GM19395 (cell line): ENCODE results near the gene FRMD6.

Source experiments
- ATAC-seq: cut with Tn5 transposase; IDR thresholded peaks from one replicate; pipeline ENCODE4 v1.9.1; 2021; ENCODE audit warnings: mild to moderate bottlenecking, moderate library complexity; ENCODE audit not compliant: unreplicated experiment

FRMD6 gene

DNA sequence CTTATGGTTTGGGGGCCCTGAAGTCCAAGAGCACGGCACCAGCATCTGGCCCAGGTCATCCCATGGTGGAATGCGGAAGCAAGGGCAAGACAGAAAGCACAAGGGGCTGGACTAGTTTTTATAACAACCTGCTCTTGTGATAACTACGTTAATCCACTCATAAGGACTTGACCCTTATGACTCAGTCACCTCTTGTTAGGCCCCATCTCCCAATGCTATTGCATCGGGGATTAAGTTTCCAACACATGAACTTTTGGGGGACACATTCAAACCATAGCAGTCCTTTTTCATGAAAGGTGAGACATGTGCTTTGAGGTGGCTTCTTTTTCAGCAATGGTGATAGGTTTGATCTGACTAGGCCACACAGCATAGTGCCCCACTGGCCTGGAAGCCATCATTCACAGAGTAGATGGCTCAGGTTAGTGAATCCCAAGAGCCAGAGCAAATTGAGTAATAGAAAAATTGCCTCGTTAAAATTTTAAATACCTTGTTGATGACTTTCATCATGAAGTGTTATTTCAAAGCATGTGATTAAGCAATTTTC, 12.1 kb downstream of the FRMD6 start:
- ATAC-seq, result no peak

DNA sequence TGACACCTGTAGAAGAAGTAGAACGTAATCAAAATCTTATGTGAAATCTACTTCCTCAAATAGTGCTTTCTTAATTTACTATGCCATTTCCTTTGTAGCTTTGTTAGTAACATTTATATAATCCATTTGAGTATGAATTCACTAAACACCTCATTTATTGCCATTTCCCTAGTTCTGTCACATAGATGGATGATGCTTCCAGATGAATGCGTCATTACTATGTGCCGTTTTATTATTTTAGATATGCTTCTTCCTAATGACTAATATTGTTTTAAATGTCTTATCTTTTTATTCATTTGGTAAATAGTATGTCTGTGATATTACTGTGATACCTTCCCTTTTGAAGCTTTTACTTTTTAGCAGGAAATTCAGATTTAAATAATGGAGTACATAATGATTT, 14.4 kb downstream of the FRMD6 start:
- ATAC-seq, result no peak

DNA sequence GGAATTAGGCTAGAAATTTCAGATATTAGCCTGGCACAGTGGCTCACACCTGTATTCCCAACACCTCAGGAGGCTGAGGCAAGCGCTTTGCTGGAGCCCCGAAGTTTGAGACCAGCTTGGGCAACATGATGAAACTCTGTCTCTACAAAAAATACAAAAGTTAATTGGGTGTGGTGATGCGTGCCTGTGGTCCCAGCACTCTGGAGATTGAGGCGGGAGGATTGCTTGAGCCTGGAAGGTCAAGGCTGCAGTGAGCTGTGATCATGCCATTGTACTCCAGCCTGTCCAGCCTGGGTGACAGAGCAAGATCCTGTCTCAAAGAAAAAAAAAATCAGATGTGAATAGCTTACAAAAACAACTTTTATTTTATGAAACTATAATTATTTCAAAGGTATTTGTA, 15.1 kb downstream of the FRMD6 start:
- ATAC-seq, result no peak

DNA sequence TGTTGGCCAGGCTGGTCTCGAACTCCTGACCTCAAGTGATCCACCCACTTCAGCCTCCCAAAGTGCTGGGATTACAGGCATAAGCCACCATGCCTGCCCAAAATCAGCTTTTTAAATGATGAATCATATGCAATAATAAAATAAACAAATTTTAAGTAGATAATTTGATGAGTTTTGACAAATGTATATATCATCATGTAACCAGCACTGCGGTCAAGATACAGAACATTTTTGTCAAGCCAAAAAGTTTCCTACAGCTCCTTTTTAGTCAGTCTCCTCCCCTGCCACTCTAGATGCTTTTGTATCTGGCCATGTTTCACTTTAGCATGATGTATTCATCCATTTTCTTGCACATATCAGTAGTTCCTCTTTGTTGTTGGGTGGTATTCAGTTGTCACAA, 17.2 kb downstream of the FRMD6 start:
- ATAC-seq, result no peak

DNA sequence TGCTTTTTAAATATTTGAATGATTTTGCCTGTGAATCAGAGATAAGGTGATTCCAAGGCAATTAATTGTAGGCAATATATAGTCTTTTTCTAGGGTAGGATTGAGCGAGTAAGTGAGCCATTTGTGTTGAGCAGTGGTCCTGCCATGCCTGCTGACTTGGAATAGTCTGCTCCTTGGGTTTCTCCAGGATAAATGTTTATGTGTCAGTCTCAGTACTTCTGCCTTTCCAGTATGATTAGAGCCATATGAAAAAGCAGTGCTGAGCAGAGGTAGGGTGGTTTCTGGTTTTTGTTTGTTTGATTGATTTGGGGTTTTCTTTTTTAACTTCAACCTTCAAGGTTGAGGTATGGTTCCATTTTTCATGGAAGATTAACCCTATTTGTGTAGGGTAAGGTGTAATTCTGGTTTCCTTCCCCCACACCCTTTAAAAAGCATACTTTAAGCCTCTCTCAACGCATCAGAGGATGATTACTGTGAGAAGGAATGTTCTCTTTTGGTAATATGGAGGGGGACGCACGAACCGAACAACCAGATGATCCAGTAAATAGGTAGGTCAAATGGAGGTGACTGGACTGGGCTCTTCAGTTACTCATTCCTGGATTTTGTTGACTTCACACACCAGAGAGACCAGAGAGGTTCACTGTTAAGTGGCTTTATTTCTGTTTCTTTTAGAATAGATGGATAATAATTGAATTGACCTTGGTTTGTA, 22.7 kb downstream of the FRMD6 start:
- no peak for ATAC-seq

DNA sequence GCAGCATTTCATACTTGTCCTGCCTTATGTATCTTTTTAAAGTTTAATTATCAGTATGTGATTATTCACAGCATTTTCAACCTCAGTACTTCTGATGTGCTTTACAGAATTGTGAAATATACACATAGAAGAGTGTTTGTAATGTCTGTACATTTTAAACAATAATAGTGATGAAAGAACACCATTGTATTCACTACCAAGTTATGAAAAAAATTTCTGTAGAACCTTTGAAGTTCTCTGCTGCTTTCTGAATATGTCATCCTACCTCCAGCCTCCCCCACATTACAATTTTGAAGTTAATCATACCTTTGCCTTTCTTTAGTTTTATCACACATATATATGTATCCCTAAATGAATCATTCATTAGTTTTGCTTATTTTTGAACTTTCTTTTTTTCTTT, 24.8 kb downstream of the FRMD6 start:
- no peak for ATAC-seq

DNA sequence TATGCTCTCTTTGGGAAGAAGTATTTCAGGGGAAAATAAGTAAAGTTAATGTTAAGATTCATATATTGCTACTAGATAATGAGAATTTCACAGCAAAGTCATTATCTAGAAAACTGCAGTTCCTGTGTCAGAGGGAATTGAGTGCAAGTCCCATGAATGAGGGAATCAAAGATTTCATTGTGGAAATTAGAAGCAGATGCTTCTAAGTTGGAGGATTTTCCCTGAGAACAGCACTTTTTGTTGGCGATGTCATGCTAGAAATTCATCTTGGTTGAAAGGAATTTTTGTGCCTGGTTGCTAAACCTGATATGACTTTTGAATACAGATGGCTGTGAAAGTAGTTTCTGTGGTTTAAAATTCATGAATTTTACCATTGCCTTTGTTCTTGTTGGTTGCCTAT, 25.6 kb downstream of the FRMD6 start:
- no peak for ATAC-seq

DNA sequence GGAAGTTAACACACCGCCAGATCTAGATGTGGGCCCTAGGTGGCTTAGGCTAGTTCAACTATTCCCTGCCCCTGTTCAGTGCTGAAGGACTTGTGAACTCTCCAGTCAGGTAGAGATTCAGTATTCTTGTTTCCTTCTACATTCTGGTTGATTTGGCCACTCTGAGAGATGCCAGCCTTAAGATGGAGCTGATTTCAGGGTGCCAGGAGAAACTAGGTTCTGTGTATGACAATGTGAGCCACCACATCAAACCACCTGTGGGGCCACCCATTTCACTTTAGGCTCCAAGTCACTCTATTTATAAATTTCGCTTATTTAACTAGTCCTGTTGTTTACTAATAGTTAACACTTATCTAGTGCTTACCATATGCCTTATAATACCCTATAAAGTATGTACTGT, 26.0 kb downstream of the FRMD6 start:
- no peak for ATAC-seq

DNA sequence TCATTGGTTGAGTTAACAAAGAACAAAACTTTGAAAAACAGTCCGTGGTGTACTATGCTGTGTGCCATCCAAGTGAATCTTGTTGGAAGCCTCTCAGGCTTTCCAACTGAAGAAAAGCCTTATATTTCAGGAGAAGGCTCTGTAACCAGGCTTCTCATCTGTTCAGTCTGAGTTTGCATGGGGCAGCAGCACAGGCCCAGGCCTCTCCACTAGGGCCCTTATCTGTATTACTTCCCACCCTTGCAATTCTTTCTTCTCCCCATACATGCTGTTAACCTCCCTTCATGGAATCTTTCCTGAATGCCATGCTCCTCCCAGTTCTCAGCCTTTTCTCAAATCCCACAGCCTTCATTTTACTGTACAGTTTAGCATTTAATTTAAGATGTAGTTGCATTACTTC, 28.3 kb downstream of the FRMD6 start:
- no peak for ATAC-seq

DNA sequence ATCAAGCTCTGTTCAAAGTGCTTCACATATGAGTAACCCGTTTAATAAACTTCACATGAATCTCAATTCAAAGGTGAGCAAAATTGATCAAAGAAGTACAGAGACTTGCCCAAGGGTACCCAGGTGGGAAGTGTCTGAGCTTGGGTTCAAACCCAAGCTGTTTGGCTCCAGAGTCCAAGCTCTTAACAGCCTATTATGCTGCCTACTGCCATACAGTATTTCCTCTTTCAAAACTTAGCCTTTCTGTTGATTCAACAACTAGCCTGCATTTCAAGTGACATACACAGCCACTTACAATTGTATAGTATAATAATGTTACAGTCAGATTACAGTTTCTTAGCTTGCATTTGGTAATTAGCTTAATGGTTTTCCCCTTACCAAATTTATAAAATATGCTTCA, 29.7 kb downstream of the FRMD6 start:
- ATAC-seq, result no peak

DNA sequence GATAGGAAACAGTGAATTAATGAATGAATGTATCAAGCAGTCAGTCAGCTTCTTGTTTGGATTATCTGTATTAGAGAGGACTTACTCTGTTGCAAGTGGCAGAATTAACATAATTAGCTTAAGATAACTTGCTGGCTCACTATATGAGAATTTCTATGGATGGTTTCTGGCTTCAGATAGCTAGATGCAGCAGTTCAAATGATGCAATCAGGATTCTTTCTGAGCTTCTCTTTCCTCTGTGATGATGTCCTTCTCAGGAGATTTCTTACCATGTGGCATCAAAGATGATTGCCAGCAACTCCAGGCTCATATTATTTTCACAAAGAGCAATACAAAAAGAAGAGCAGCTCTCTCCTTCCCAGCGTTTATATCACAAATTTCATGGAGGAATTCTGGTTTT, 30.7 kb downstream of the FRMD6 start:
- no peak for ATAC-seq

DNA sequence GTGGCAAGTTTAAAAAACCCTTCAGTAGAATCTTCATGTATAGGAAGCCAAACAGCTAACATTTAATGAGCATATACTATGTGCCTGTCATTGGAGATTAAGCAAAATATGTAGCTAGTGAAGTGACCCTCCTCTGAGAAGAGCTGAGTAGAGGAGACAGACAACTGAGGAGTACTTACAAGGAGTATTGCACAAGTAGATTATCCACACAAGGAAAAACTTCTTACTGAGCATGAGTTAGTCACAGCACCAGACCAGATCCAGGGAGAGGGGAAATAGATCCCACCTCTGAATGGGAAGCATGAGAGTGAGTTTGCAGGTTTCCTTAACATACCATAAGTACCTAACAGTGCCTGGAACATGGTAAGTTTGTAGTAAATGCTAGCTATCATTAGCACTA, 33.0 kb downstream of the FRMD6 start:
- no peak for ATAC-seq

DNA sequence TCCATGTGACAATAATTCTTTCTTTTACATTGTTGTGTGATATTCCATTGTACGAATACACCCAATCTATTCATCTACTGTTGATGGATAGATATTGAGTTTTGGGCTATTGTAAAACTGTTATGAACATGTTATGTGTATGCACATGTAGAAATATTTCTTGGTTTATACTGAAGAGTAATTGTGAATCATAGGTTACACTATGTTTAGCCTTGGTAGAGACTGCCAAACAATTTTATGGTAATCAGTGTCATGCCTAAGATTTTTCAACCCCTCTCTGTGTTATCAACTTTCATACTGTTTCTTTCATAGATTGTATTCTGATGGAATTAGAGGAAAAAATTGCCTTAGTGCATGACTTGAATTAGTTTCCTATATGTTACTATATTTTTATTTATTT, 39.5 kb downstream of the FRMD6 start:
- no peak for ATAC-seq

DNA sequence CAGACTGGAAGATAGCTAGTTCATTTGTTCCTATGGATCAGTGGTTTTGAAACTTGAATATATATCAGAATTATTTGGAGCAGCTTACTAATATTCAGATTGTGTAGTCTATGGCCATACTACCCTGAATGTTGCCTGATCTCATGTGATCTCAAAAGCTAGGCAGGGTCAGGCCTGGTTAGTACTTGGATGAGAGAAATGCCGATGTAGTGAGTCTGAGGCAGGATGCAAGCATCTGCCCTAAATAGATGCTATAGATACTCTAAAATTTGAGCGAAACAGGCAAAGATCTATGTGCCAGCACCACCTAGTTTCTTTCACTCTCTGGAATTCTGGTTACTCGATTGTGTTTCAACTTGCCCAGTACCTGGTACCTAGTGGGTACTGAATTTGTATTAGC, 40.9 kb downstream of the FRMD6 start:
- no peak for ATAC-seq

DNA sequence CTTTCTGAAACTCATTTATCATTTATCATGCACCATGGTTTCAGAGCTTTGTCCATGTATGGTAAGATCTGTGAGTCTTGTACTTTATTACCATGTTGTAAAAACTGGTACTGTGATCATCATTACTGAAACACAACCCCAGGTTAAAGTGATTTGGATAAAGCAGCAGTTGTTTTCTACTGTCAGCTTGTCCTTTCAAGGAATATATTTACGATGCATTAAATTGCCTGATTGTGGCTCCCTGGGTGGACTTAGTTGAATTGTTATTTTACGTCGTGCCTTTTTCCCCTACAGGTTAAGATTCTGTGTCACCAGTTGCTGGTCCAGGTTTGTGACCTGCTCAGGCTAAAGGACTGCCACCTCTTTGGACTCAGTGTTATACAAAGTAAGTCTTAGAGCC, 46.1 kb downstream of the FRMD6 start:
- ATAC-seq, result no peak

DNA sequence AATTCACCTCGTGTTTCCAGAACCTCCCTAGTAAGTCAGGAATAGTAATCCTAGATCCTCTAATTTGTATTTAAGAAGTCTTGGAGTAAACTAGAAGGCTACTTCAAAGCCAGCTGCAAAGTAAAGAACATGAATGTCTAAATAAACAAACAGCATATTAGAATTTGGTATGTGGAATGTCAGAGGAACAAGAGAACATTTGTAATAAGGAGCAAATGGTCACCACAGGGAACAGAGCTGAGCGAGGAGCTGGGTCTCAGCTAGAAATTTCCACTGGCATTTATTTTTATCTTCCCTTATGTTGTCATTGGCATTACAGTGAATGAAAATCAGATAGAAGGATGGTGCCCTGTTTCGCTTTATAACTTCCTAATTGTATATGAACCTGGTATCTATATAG, 50.2 kb downstream of the FRMD6 start:
- ATAC-seq, result no peak

DNA sequence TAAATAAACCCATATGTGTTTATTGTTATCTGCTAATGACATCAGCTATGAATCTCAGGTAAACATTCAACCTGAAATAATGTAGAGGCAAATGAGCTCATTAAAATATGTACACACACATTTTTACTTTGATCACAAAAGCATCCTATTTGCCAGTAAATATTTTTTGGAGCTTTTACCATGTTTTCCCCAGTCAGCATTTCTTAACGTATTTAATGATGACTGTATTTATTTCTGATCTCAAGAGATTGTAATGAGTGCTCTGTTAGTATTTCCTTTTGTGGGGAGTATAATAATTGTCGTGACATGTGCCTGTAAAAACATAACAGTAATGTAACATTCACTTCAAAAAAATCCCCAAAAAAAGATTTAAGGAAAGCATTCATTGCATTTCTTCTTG, 52.1 kb downstream of the FRMD6 start:
- no peak for ATAC-seq

DNA sequence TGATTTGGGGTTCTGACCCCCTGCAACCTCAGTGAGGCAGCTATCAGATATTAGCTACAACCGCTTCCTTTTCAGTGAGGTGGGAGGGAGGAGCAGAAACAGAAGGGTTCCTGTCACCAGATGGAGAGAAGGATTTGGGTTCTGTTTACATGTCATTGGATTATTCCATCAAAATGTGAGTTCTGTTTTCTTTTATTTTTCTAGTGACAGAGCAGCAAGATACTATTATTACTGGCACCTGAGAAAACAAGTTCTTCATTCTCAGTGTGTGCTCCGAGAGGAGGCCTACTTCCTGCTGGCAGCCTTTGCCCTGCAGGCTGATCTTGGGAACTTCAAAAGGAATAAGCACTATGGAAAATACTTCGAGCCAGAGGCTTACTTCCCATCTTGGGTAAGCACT, 52.8 kb downstream of the FRMD6 start:
- ATAC-seq, result no peak

DNA sequence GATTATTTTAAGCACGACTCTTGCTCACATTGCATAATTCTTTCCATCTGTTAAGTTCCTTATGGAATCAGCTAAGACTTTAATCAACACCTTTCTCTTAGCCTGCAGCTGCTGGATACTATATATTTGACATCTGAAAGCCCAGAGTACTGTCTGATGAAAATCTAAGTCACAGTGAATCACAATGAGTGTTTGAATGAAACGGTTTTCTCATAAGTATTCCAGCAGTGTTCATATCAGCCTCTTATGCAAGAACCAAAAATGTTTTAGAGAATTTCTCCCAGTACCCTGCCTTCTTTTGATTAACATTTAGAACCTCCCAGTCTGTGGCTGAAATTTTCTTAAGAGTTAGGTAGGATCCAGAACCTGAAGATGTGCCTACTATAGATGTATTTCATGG, 55.6 kb downstream of the FRMD6 start:
- no peak for ATAC-seq

DNA sequence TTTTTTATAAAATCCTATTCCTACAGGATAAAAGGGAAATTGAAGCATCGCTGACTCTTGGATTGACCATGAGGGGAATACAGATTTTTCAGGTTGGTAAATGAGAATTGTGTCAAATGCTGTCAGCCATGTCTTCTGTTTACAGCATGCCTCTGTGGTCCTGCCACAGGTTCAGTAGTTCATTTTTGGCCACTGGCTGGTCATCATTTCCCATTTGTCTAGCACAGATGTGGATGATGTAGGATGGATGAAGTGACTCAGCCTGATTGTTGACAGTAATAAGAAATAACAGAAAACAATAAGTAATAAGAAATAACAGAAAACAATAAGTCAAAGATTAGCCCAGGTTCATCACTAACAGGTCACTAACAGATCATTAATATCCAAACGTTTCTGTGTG, 59.8 kb downstream of the FRMD6 start:
- ATAC-seq, result no peak

DNA sequence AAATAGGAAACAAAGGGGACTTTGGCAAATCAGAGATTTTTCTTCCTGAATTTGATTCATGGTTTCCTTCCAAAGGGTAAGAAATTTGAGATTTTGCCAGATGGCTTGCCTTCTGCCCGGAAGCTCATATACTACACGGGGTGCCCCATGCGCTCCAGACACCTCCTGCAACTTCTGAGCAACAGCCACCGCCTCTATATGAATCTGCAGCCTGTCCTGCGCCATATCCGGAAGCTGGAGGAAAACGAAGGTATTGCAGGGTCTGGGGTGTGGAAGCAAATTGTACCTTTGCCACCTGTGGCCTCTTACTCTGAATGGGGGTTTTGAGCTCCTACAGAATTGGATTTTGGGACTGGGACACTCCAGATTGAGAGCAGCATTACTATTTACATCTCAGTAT, 63.5 kb downstream of the FRMD6 start:
- ATAC-seq, result no peak

DNA sequence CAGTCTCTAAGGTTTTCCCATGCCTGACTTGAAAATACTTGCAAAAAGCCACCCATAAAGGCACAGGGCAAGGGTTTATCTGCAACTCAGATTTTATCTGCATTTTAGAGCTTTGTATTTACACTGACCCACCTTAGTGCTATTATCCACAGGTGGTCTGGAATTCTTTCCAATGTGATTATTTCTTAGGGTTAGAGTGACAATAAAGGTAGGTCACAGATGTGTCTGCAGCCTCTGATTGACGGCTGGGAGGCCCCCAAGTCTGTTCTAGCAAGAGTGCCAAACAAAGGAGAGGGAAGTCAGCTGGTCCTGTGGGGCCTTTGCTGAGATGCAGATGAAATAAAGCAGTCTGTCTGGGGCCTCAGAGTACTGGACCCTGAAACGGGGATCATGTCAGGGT, 64.0 kb downstream of the FRMD6 start:
- no peak for ATAC-seq

DNA sequence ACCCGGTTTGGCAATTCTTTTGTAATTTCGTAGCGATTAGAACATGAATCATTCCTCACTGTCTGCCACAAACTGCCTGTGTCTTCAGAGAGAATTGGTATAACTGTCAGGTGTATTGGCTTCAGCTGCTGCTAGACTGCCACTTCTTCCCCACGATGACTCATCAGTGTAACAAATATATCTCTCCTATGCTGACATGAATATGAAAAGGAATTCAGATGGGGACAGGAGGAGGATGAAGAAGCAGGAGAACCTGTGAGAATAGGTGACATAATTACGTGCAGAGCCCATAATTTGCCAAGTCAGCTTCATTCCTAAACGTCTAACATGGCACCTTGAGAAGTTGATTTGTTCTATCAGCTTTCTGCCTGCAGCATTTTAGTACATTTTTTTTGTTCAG, 64.9 kb downstream of the FRMD6 start:
- no peak for ATAC-seq
